Brain microvascular endothelial cell (primary cell): Measurements from ENCODE around the gene DLG1.
A peak's percentile ranks its signal among the peaks of the same experiment; 100 is the strongest.

Source experiments
- DNase-seq: peaks from one replicate; pipeline ENCODE4 v3.0.0-alpha.2; 2020
- H3K27ac ChIP-seq: fragments of 250-450 bp; sonication (Bioruptor Pico); 2 replicates; pipeline ENCODE4 v1.5.1; 2020; ENCODE audit warnings: mild to moderate bottlenecking, moderate library complexity
- H3K27me3 ChIP-seq: fragments of 250-450 bp; sonication (Bioruptor Pico); replicated peaks from 2 replicates; pipeline ENCODE4 v1.5.1; 2020; ENCODE audit warnings: mild to moderate bottlenecking
- H3K36me3 ChIP-seq: fragments of 250-450 bp; sonication (Bioruptor Pico); replicated peaks from 2 replicates; pipeline ENCODE4 v1.5.1; 2020; ENCODE audit warnings: mild to moderate bottlenecking
- H3K4me3 ChIP-seq: 2 replicates; pipeline ENCODE4 v1.5.1; 2011; ENCODE audit warnings: low read depth, mild to moderate bottlenecking, control low read depth, low read length, moderate library complexity
- in situ Hi-C: cut with HindIII; loops from 2 replicates; pipeline ENCODE4 v1.10.0; 2017; ENCODE audit warnings: low sequenced_read_pairs, low pct_ligation_motif_present
- TF ChIP-seq, protein P1 (sequence below): IDR thresholded peaks from 2 replicates; pipeline ENCODE4 v1.5.1; 2011; ENCODE audit warnings: low read depth, mild to moderate bottlenecking, moderate library complexity, low read length, control low read depth, inconsistent platforms; ENCODE audit errors: missing control alignments

Gene DLG1

DNA sequence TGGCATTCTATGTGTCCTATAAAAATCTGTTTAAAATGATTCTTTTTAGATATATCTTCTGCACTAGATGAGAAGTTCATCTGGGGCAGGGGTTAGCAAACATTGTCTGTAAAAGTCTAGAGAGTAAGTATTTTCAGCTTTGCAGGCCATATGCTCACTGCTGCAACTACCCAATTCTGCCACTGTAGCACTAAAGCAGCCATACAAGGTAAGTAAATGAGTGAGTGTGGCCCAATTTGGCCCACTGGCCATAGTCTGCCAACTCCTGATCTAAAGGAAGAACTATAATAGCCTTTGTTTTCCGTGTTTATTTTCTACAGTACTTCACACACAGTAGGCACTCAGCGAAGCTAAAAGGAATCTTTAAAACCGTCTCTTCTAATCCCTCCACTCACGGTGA lies 42.3 kb downstream of the DLG1 start:
- TF ChIP-seq, protein P1, sequence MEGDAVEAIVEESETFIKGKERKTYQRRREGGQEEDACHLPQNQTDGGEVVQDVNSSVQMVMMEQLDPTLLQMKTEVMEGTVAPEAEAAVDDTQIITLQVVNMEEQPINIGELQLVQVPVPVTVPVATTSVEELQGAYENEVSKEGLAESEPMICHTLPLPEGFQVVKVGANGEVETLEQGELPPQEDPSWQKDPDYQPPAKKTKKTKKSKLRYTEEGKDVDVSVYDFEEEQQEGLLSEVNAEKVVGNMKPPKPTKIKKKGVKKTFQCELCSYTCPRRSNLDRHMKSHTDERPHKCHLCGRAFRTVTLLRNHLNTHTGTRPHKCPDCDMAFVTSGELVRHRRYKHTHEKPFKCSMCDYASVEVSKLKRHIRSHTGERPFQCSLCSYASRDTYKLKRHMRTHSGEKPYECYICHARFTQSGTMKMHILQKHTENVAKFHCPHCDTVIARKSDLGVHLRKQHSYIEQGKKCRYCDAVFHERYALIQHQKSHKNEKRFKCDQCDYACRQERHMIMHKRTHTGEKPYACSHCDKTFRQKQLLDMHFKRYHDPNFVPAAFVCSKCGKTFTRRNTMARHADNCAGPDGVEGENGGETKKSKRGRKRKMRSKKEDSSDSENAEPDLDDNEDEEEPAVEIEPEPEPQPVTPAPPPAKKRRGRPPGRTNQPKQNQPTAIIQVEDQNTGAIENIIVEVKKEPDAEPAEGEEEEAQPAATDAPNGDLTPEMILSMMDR: peak; percentile 13
- DNase-seq: no peak
- Histone ChIP-seq H3K27me3 (no peaks in the 10 kb centered on the region), H3K36me3 (peaks cover 19% of the 10 kb centered on the region), H3K27ac (no peak overlapping the region), H3K4me3 (no peak overlapping the region)
- in situ Hi-C loops: no loop called here

DNA sequence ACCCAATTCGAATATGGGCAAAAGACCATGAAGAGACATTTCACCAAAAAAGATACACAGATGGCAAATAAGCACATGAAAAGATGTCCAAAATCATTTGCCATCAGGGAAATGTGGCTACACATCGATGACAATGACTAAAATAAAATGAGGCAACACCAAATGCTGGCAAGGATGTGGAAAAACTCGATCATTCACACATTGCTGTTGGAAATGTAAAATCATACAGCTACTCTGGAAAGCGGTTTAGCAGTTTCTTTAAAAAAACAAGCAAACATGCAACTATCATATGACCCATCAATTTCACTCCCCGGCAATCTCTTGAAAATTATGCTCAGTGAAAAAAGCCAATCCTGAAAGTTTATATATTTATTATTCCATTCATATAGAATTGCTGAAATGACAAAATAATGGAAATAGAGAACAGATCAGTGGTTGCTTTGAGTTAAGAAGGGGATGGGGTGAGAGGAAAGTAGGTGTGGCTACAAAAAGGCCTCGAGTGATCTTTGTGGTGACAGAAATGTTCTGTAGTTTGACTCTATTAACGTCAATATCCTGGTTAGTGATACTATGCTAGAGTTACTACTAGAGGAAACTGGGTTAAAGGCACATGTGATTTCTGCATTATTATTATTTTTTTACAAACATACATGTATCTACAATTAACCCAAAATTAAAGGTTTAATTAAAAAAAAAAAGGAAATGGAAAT lies 45.0 kb downstream of the DLG1 start:
- Histone ChIP-seq H3K27ac (no peak overlapping the region), H3K27me3 (no peaks in the 10 kb centered on the region), H3K4me3 (no peak overlapping the region), H3K36me3 (peaks cover 18% of the 10 kb centered on the region)
- DNase-seq: no peak
- TF ChIP-seq, protein P1: no peak
- in situ Hi-C loops: no loop called here

DNA sequence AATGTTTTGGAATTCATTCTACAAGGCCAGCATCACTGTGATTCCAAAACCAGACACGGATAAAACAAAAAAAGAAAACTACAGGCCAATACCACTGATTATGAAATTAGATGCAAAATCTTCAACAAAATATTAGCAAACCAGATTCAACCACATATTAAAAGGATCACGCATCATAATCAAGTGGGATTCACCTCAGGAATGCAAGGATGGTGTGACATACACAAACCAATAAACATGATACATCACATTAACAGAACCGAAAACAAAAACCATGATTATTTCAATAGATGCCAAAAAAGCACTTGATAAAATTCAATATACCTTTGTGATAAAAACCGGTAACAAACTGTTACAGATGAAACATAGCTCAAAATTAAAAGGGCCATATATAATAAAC lies 48.9 kb downstream of the DLG1 start:
- TF ChIP-seq, protein P1: no peak
- Histone ChIP-seq H3K4me3 (no peak overlapping the region), H3K27ac (no peak overlapping the region), H3K27me3 (no peaks in the 10 kb centered on the region), H3K36me3 (peaks cover 28% of the 10 kb centered on the region)
- in situ Hi-C loops: no loop called here
- DNase-seq: no peak

DNA sequence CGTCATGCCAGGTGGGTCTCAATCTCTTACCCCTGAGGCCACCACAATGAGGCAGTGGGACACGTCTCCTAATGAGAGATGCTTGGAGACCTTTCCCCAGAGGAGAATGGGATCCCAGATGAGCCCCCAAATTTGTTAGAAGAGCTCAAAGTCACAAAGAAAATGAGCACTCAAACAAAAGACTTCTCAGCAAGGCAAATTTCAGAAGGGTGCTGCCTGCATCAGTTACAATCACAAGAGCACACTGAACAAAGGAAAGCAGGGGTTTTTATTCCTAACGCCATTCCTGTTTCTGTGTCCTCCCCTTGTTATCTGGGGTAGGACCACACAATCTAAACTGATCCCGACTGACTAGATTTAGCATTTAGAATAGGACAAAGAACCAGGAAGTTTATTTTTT lies 50.1 kb downstream of the DLG1 start:
- TF ChIP-seq, protein P1: no peak
- no peaks in the 10 kb centered on the region for H3K27me3 ChIP-seq
- DNase-seq: no peak
- no peak overlapping the region for H3K27ac ChIP-seq
- in situ Hi-C loops: no loop called here
- H3K36me3 ChIP-seq: peaks cover 33% of the 10 kb centered on the region
- no peak overlapping the region for H3K4me3 ChIP-seq

DNA sequence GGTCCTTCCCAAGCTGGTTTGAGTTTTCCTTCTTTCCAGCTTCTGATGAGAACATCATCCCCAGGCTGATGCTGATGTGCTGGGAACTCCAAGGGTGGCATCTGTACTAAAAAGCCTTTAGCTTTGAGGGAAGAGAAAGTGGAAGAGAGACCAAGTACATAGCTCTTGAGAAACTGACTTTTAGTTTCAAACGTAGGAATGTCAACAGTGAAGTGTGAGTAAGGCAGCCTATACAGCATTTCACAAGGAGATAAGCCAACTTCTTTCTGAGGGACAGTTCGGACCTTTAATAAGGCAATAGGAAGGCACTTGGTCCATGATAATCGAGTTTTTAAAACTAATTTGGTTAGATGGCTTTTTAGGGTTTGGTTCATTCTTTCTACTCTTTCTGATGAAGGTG lies 53.7 kb downstream of the DLG1 start:
- TF ChIP-seq, protein P1: no peak
- no peak for DNase-seq
- in situ Hi-C loops: no loop called here
- Histone ChIP-seq H3K36me3 (peaks cover 28% of the 10 kb centered on the region), H3K27me3 (no peaks in the 10 kb centered on the region), H3K27ac (no peak overlapping the region), H3K4me3 (no peak overlapping the region)
